ENCODE results near the gene ACSL5. TPM values are rescaled to one million over a fixed set of nuclear protein-coding genes. Genes with fewer than 3 reads are reported as not detected.

ACSL5 gene
- total RNA-seq (2022; extraction: Qiagen RNA extraction) = 0.25 to 0.60 TPM (median 0.33 TPM) in 5 replicates

GRCh38 chr10:112373912-112374338, at the start of gene ACSL5:
TSS of gene ACSL5 (plus strand) at chr10:112374116. CDS start at chr10:112394947, 20,831 bp downstream.

GRCh38 chr10:112446855-112447619, 73.1 kb downstream of the ACSL5 start, which contains the start of the genes VTI1A and ZDHHC6:
TSS of gene VTI1A (plus strand) at chr10:112447215. CDS start at chr10:112447374, 159 bp downstream.
TSS of gene ZDHHC6 (minus strand) at chr10:112446914. CDS start at chr10:112445436, 1,478 bp downstream.

Other genes with a start within 250 kb of the ACSL5 start
- gene GPAM, start 190.4 kb upstream of the ACSL5 start, total RNA-seq (2022; extraction: Qiagen RNA extraction) = 5.5 to 6.9 TPM (median 6.6 TPM) in 5 replicates
- gene TECTB, start 90.7 kb upstream of the ACSL5 start, total RNA-seq (2022; extraction: Qiagen RNA extraction) = not detected in 5 replicates
- gene ZDHHC6, start 72.8 kb downstream of the ACSL5 start, total RNA-seq (2022; extraction: Qiagen RNA extraction) = 25.7 to 29.3 TPM (median 28.5 TPM) in 5 replicates
- gene VTI1A, start 73.1 kb downstream of the ACSL5 start, total RNA-seq (2022; extraction: Qiagen RNA extraction) = 11.2 to 14.9 TPM (median 13.1 TPM) in 5 replicates